ENCODE measurements around the gene HGD.
"Not testable (repeated sequence)": the region's sequence is repeated elsewhere in the genome, so short reads cannot be mapped to it uniquely, and the experiment has no call there.

The HGD gene

DNA sequence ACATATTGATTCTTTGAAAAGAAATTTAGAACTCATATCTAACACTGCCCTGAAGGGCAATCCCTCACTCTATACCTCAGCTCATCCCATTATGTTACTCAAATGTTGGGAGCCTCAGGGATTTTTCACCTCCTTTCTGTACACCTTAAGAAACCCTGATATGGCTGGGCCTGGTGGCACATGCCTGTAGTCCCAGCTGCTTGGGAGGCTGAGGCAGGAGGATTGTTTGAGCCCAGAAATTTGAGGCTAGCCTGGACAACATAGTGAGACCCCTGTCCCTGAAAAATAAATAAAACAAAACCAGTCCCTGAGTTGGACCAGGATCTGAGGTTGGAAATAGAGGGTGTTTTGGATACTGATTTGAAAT lies 58.3 kb downstream of the HGD start:
- H3K9me3 ChIP-seq (ENCODE audit: insufficient read depth, low read length): no peaks in the 10 kb centered on the region
- no peak overlapping the region for H3K27ac ChIP-seq (ENCODE audit: low read length)
- no peak overlapping the region for H3K4me2 ChIP-seq (ENCODE audit: low read length)
- no peak overlapping the region for H2AFZ ChIP-seq (ENCODE audit: low read depth, low read length)
- TF ChIP-seq EZH2phosphoT487 (IDR thresholded peaks at IDR 0.05; ENCODE audit: low read depth): no peak
- TF ChIP-seq, protein P1, sequence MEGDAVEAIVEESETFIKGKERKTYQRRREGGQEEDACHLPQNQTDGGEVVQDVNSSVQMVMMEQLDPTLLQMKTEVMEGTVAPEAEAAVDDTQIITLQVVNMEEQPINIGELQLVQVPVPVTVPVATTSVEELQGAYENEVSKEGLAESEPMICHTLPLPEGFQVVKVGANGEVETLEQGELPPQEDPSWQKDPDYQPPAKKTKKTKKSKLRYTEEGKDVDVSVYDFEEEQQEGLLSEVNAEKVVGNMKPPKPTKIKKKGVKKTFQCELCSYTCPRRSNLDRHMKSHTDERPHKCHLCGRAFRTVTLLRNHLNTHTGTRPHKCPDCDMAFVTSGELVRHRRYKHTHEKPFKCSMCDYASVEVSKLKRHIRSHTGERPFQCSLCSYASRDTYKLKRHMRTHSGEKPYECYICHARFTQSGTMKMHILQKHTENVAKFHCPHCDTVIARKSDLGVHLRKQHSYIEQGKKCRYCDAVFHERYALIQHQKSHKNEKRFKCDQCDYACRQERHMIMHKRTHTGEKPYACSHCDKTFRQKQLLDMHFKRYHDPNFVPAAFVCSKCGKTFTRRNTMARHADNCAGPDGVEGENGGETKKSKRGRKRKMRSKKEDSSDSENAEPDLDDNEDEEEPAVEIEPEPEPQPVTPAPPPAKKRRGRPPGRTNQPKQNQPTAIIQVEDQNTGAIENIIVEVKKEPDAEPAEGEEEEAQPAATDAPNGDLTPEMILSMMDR (IDR thresholded peaks at IDR 0.05; ENCODE audit: low read depth, low read length): no peak
- H3K4me3 ChIP-seq (ENCODE audit: low read length): no peak overlapping the region
- H3K4me1 ChIP-seq (ENCODE audit: low read length): peaks cover 22% of the 10 kb centered on the region
- no peaks in the 10 kb centered on the region for H4K20me1 ChIP-seq (ENCODE audit: insufficient read depth, low read length)
- H3K79me2 ChIP-seq (ENCODE audit: low read length): no peaks in the 10 kb centered on the region
- no peaks in the 10 kb centered on the region for H3K36me3 ChIP-seq (replicated peaks; ENCODE audit: low read depth, low read length)
- H3K9ac ChIP-seq (ENCODE audit: low read length): no peak overlapping the region
- H3K27me3 ChIP-seq (ENCODE audit: low read depth, low read length): no peaks in the 10 kb centered on the region

DNA sequence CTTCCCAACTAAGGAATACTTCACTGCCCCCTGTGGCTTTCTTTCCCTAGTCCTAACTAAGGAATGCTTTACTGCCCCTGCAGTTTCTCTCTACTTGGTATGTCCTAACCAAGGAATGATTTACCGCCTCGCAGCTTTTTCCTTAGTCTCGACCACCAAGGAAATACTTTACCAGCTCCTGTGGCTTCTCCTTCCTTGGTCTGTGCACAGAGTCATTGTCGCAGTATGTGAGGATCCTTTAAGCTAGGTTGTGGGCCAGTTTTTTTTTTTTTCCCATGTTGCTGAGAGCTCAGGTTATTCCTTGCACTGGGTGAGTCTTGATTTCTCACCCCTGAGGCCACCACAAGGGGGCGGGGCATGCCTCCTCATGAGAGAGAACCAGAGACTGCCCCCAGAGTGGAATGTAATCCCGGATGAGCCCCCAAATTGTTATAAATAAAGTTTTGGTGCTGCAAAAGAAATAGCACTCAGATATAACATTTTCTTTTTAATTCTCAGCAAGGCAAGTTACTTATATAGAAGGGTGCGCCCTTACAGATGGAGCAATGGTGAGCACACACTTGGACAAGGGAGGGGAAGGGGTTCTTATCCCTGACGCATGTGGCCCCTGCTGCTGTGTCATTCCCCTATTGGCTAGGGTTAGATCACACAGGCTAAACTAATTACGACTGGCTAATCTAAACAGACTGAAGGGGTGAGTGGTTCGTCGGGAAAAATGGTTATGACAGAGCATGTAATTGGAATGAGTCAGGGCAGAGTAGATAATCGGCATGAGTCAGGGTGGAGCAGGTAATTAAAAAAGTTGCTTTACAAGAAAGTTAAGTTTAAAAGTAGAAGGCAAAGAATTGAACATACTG lies 58.9 kb downstream of the HGD start:
- Histone ChIP-seq H3K4me1 (ENCODE audit: low read length) (peaks cover 22% of the 10 kb centered on the region), H3K4me3 (ENCODE audit: low read length) (no peak overlapping the region), H4K20me1 (ENCODE audit: insufficient read depth, low read length) (no peaks in the 10 kb centered on the region), H3K9ac (ENCODE audit: low read length) (no peak overlapping the region), H3K27me3 (ENCODE audit: low read depth, low read length) (no peaks in the 10 kb centered on the region), H3K36me3 (replicated peaks; ENCODE audit: low read depth, low read length) (no peaks in the 10 kb centered on the region), H3K27ac (ENCODE audit: low read length) (no peak overlapping the region), H3K9me3 (ENCODE audit: insufficient read depth, low read length) (no peaks in the 10 kb centered on the region), H3K79me2 (ENCODE audit: low read length) (no peaks in the 10 kb centered on the region), H3K4me2 (ENCODE audit: low read length) (0 out of 2 replicates have a peak overlapping the region, but pooled peaks have one; percentile 4), H2AFZ (ENCODE audit: low read depth, low read length) (no peak overlapping the region)
- no peak for TF ChIP-seq EZH2phosphoT487 (IDR thresholded peaks at IDR 0.05; ENCODE audit: low read depth)
- TF ChIP-seq, protein P1 (IDR thresholded peaks at IDR 0.05; ENCODE audit: low read depth, low read length): peak; percentile 76

DNA sequence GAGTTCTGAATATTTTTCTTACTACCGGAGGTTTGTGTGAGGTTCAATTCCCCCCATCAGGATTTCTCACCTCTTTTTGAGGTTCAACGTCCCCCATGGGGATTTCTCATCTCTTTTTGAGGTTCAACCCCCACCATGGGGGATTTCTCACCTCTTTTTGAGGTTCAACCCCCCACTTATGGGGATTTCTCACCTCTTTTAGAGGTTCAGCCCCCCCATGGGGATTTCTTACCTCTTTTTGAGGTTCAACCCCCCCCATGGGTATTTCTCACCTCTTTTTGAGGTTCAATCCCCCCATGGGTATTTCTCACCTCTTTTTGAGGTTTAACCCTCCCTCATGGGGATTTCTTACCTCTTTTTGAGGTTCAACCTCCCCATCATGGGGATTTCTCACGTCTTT lies 59.6 kb downstream of the HGD start:
- Histone ChIP-seq H4K20me1 (ENCODE audit: insufficient read depth, low read length) (no peaks in the 10 kb centered on the region), H3K27ac (ENCODE audit: low read length) (no peak overlapping the region), H3K4me3 (ENCODE audit: low read length) (no peak overlapping the region), H3K27me3 (ENCODE audit: low read depth, low read length) (no peaks in the 10 kb centered on the region), H3K36me3 (replicated peaks; ENCODE audit: low read depth, low read length) (no peaks in the 10 kb centered on the region), H3K79me2 (ENCODE audit: low read length) (no peaks in the 10 kb centered on the region), H3K9ac (ENCODE audit: low read length) (no peak overlapping the region), H2AFZ (ENCODE audit: low read depth, low read length) (no peak overlapping the region), H3K9me3 (ENCODE audit: insufficient read depth, low read length) (no peaks in the 10 kb centered on the region), H3K4me2 (ENCODE audit: low read length) (0 out of 2 replicates have a peak overlapping the region, but pooled peaks have one; percentile 4), H3K4me1 (ENCODE audit: low read length) (peaks cover 22% of the 10 kb centered on the region)
- TF ChIP-seq EZH2phosphoT487 (IDR thresholded peaks at IDR 0.05; ENCODE audit: low read depth): no peak
- TF ChIP-seq, protein P1 (IDR thresholded peaks at IDR 0.05; ENCODE audit: low read depth, low read length): no peak

DNA sequence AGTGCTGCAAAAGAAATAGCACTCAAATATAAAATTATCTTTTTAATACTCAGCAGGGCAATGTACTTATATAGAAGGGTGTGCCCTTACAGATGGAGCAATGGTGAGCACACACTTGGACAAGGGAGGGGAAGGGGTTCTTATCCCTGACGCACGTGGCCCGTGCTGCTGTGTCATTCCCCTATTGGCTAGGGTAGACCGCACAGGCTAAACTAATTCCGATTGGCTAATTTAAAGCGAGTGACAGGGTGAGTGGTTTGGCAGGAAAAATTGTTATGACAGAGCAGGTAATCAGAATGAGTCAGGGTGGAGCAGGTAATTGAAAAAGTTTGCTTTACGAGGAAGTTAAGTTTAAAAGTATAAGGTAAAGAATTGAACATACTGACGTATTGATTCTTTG lies 65.3 kb downstream of the HGD start:
- peak overlapping the region; percentile 33 for H3K27ac ChIP-seq (ENCODE audit: low read length)
- not testable (repeated sequence) for H3K36me3 ChIP-seq (replicated peaks; ENCODE audit: low read depth, low read length); H3K4me3 ChIP-seq (ENCODE audit: low read length); H3K79me2 ChIP-seq (ENCODE audit: low read length); H3K9ac ChIP-seq (ENCODE audit: low read length); H3K9me3 ChIP-seq (ENCODE audit: insufficient read depth, low read length); H4K20me1 ChIP-seq (ENCODE audit: insufficient read depth, low read length); H3K27me3 ChIP-seq (ENCODE audit: low read depth, low read length)
- peak overlapping the region; percentile 62; the same call in 1 of the 2 replicates for H2AFZ ChIP-seq (ENCODE audit: low read depth, low read length)
- peak overlapping the region; percentile 26 for H3K4me2 ChIP-seq (ENCODE audit: low read length)
- peaks cover 47% of the 10 kb centered on the region for H3K4me1 ChIP-seq (ENCODE audit: low read length)

All from OCI-LY3 (cell line).